ENCODE measurements around the gene LDLRAD4.

GRCh38 chr18:13260197-13260934, 41.8 kb downstream of the LDLRAD4 start:
- no peak for TF ChIP-seq EZH2 (IDR thresholded peaks at IDR 0.05)
- no peak for TF ChIP-seq POLR2AphosphoS5 (IDR thresholded peaks at IDR 0.05; ENCODE audit: borderline replicate concordance, low read depth, low read length)

All from SK-N-MC (cell line).